NCI-H82 (cell line): ENCODE measurements around the gene DTD1.
A peak's percentile ranks its signal among the peaks of the same experiment; 100 is the strongest.

ENCODE experiments used
- DNase-seq: peaks from one replicate; lab custom pipeline; 2025; lab: John Stamatoyannopoulos, UW

Gene DTD1

DNA sequence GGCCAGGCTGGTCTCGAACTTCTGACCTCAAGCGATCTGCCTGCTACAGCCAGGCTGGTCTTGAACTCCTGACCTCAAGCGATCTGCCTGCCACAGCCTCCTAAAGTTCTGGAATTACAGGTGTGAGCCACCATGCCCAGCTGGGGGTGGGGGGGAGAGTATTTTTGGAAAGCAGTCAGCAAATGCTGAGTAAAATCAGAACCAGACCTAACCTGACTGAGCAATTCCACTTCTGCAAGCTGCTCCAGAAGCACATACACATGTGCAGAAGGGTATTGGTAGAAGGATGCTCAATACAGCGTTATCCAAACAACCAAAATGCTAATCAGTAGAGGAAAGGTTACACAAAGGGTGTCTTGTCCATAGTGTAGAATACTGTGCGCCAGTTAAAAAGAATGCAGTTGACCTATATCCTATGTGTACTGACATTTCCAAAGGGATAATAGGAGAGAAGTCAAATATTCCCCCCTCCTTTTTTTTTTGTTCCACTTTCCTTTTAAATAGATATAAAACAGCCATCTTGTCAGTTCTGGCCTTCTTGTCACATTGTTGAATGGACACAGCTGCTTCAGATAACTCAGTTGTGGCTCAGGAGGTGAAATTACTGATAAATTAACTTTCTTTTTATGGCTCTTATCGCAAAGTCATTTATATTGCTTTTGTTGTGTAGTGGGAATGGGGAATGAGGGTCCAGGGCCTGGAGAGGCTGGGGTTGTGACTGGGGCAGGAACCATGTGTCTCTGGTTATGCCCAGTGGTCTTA lies 74.6 kb downstream of the DTD1 start:
- no peak for DNase-seq

DNA sequence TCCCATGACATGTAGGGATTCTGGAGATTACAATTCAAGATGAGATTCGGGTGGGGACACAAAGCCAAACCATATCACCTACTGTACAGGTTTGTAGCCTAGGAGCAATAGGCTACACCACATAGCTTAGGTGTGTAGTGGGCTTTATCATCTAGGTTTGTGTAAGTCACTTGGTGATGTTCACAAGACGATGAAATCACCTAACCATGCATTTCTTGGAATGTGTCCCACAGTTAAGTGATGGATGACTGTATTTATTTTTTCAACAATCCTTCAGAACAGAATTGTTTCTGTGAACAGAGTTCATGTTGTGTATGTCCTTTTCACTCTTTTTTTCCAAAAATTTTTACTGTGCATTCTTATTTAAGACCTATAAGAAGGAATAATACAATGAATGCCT lies 76.1 kb downstream of the DTD1 start:
- no peak for DNase-seq

DNA sequence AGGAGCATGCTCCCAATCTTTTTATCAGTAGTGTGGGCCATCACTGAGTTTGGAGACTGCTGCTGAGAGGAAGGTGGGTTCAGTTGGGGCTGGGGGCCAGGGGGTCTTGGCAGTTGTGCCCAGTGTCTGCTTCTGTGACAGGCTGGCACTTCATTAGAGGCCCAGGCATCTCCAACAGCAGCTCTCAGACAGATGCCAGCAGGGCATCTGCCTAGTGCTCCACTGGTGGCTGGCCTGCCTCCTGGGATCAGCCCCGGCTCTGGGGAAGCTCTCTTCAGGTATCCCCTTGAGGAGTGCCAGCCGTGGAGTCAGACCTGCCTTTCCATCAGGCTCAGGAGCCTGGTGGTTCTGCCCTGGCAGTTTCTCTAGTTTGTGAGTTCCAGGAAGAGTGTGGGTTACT lies 77.3 kb downstream of the DTD1 start:
- DNase-seq = no peak

DNA sequence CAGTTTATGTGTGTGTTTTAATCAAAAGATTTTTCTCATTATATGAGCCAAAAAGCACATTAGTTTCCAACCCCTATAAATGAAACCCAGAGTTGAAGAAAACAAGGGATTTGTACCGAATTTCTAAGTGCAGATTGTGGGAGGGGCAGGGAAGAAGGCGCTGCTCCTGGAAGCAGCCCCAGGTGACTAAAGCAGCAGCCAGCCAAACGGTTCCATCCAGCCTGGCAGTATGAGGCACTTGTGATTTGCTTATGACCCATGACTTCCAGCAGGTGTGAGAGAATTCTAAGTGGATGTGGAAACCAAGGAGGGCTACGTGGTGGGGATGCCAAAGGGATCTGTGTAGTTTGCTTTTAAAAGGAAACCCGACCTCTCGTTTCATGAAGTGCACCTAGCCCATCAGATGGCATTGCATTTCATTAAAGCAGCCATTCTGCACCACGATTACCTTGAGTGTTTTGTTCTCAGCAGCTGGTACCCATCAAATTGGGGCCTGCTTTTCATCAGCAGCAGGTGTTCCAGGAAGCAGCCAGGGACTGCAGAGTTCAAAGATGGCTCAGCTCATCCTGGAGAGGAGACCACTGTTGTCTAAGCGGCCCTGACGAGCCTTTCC lies 79.1 kb downstream of the DTD1 start:
- no peak for DNase-seq

GRCh38 chr20:18669241-18670019 lies 81.6 kb downstream of the DTD1 start:
- DNase-seq = no peak

DNA sequence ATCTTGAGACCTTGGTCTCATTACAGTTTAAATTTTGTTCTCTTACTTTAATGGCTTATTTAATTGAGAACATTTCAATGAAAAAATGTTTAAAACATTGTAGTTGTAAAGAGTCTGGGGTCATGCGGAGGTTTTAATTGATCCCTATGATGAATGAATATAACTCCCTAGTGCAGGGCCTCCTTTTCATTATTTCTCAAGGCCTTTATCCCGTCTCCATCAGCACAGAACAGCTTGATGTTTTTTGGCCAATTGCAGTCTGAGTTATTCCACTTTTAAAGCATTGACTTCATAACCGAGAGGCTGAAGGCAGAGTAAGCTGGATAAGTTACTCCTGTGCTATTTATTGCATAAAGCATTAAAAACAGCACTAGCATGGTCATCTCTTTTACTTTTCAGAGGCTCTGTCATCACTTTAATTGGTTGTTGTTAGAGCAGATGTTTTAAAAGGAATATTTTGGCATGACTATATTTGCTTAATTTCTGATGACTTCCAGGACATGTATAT lies 83.4 kb downstream of the DTD1 start:
- no peak for DNase-seq

- DNase-seq = peak; percentile 99
Observed at GRCh38 chr20:18672834-18673233, 85.0 kb downstream of the DTD1 start.

DNA sequence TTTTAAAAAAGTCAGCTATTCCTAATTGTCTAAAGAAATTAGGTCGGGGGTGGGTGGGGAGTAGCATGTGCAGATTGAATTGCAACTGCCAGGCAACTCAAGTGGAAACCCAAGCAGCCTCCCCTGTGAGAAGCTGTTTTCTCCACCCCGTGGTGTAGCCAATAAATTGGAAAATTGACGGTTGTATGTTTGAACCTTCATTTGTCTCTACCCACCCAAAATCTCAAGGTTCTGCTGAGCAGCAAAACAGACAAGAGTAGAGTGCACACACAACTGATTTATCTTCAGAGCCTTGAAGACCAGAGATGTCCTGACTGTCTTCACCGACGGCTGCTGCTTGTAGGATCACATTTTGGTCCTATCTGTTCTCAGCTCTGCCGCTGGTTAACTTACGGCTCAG lies 88.5 kb downstream of the DTD1 start:
- no peak for DNase-seq

DNA sequence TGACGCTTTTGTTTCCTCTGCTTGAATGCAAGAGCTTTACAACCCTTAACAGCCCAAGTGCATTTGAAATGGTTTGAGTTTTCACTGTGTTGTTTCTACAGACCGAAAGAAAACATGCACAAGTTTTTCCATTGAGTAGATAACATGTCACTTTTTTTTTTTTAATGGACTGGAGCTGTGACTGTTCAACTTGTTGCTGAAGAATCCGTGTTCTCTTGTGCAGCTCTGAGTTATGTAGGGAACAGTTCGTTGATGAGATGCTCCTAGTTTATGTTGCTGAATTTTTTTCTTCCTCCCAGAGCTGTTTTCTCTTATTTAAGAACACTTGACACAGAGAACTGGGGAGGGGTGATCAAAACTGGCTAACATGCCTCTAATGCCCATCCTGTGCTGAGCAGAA lies 89.3 kb downstream of the DTD1 start:
- no peak for DNase-seq

DNA sequence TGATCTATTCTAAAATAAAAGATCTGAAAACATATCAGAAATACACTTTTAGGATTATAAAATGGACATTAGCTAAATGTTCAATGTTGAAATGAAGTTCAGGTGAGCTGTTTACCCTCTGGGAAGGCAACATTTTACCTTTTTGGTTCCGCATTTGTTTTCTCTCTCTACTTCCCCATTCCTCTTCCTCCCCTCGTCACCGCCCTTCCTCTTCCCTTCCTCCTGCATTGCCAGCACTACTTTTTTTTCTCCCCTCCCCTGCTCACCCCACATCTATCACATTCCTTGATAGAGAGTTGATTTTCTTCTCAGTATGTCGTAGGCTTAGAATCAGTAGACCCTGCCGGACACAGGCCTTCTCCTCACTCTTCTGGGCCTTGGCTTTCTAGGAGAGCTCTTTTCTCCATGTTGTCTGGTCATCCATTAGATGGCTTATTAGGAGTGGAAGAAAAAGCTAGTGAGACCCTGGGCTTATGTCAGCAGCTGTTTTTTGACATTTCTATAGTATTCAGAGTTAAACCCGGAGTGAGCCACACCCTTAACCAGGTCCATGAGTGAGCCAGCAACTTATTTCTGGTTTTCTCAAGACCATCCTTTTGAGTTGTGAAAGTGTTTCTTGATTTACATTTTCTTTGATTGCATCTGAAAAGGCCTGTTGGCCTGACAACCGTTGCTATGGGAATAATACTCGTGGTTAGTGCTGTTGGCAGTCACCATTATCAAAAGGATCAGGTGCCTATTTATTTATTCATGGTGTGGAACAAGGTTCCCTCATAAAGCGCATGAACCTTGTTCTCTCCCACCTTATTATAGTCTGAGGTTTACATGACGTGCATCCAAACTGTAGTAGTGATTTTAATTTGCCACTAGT lies 90.9 kb downstream of the DTD1 start:
- no peak for DNase-seq

DNA sequence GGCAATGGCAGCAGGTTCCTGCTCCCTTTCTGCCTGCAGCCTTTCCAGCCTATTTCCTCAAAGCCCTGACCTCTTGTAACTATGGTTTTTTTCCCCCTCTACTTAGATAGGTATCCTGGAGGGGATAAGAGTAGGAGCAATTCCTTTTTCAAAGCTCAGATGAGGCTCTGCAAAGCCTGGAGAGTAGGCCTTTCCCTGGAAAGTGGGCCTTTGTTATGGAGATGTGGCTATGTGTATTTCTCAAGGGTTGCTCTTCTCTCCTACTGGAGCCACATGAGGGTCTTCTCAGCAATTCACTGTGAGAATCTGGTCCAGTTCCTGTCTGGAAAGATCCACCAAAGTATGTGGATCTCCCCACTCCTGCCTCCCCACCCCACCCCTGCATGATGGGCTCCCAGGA lies 96.0 kb downstream of the DTD1 start:
- no peak for DNase-seq

DNA sequence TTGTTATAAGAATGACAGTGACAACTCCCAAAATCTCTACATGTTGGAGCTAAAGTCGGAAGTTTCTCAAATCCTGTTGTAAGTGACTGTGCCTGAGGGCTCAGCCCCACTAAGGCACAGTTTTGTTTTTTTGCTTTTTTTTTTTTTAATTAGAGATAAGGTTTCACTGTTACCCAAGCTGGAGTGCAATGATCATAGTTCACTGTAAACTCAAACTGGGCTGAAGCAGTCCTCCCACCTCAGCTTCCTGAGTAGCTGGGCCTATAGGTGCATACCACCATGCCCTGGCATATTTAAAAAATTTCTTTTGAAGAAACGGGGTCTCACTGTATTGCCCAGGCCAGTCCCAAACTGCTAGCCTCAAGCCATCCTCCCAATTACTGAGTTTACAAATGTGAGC lies 96.9 kb downstream of the DTD1 start:
- DNase-seq = no peak

DNA sequence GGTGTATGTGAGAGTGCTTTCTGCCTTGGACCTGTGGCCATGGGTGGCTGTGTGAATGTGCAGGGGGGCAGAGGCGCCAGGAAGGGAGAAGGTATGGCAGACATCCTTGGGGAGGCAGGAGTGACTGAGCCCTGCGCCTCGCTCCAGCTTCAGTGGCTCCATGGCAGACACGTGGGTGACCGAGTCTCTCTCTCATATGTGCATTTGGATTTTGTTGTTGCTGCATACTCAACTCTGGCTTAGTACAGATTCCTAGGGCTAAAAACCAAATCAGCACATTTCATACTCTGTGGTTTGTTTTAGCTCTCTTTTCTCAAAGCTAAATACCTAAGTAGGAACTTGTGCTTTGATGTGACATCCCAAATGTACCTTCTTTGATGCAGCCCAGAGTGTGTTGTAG lies 97.6 kb downstream of the DTD1 start:
- DNase-seq = no peak

GRCh38 chr20:18686696-18687095 lies 98.8 kb downstream of the DTD1 start:
- DNase-seq = no peak

DNA sequence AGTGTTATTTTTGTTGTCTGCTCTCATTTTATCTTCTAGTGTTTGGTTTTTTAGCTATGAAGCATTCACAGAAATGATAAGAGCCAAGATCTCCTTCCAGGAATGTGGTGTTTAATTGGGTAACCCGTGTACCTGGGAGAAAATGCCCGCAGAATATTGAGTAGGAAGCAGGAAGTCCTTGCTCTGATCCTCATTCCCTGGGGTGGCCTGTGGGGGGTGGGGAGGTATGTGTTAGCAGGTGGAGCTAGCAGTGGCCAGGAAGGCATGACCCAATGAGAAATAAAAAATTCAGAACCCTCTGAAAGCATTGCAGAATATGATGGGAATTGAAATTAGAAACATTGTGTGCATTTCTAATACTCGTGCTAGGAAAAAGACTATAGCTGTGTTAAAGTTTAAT lies 100.8 kb downstream of the DTD1 start:
- no peak for DNase-seq

GRCh38 chr20:18689557-18689956 lies 101.7 kb downstream of the DTD1 start:
- DNase-seq = no peak

DNA sequence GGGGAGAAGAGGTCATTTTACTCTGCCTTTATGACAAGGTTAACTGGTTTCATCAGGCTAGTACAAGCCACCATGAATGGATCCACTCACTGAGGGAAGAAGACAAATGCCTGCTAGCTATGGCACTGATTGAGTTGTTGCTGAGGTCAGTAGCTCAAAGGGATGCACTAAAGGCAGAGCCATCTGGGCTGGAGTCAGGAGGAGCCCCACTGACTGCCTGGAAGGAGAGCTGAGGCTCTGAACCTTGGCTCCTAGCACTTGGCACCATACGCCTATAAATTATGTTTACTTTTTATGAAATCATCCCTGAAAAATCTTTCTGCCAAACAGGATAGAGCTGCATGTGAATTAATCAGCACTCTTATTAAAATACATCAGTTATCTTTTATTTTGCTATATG lies 104.6 kb downstream of the DTD1 start:
- DNase-seq = no peak

GRCh38 chr20:18694071-18694470 lies 106.2 kb downstream of the DTD1 start:
- DNase-seq = no peak

DNA sequence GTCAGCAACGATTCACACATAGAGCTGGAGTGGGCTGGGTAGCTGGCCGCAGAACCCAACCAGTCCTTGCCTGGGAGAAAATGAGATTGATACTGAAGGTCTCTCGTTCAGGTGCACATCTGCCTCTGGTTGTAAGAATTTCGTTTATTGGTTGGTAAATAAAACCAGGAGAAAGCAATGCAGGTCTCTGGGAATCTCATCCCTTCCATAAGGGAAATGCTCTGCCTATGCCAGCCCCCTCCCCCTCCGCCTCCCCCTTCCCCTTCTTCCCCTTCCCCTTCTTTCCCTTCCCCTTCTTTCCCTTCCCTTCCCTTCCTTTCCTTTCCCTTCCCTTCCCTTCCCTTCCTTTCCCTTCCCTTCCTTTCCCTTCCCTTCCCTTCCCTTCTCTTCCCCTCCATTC lies 107.3 kb downstream of the DTD1 start:
- DNase-seq = no peak

DNA sequence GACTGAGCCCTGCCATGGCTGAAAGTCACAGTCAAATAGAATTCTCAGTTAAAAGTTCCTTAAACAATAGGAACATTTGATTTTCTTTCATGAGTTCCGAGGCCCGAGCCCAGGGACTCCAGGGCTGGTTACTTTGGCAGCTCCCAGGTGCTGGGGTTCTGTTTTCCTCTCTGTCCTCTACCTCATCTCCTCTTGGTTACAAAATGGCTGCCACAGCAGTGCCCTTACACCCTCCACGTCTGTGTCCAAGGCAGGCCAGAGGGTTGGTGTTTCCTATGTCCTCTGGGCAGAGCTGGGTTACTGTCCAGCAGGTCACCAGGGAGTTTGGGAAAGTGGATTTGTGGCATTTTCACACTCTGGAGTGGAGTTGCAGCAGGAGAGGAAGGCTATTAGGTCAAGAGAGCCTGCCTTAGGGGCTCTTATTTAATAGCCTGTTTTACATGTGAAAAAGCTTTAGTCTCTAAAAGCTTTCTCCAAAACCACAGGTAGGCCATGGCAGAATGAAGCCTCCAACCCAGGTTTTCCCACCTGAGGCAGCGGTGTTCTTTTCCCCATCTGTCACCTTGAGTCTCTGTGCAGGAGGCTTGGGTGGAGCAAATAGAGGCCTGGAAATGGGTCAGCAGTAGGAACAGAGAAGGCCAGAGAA lies 111.0 kb downstream of the DTD1 start:
- DNase-seq = no peak

- DNase-seq = no peak
Observed at GRCh38 chr20:18701969-18702368, 114.1 kb downstream of the DTD1 start.

DNA sequence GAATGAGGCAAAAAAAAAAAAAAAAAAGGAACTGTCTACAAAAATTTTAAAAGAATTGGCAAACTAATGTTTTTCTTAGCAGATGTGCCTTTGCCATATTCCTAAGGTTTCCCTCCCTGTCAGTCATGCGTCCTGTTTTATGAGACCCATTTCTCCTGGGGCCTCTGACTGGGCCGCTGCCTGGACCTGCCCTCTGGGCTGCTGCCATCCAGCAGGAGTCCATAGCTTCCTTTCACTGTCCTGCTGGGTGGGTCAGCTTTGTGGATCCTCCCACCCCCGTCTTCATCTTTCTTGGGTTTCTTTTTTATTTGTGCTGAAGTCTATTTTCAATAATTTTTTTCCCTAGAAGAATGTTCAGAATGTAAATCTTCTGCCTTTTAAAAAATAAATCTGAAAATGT lies 114.9 kb downstream of the DTD1 start:
- DNase-seq = no peak
